Activated CD4-positive, alpha-beta T cell treated with anti-CD3 and anti-CD28 coated beads for 36 hours (primary cell): ENCODE results near the gene S100A7. TPM values are rescaled to one million over a fixed set of nuclear protein-coding genes. Genes with fewer than 3 reads are reported as not detected.

Experiments
- ATAC-seq: fragments of 200-7000 bp; cut with Tn5 transposase; one replicate; pipeline ENCODE4 v1.10.0; 2021; ENCODE audit warnings: mild to moderate bottlenecking, moderate library complexity
- CTCF ChIA-PET: fragments of 350-600 bp; sonication (Branson Sonifier 250); formaldehyde crosslinking; loops from one replicate; lab custom pipeline; 2021; ENCODE audit warnings: antibody characterized with exemption; lab: Charles Lee
- POLR2A ChIA-PET: fragments of 350-600 bp; sonication (Branson Sonifier 250); formaldehyde crosslinking; loops from one replicate; lab custom pipeline; 2021; ENCODE audit warnings: antibody characterized with exemption, inconsistent platforms; lab: Charles Lee
- DNase-seq: peaks from one replicate; pipeline ENCODE4 v3.0.0-alpha.2; 2020
- H3K27ac Mint-ChIP-seq: one replicate; pipeline ENCODE4 v1.8.0; 2021; ENCODE audit warnings: mixed read lengths
- H3K27me3 Mint-ChIP-seq: one replicate; pipeline ENCODE4 v1.8.0; 2021; ENCODE audit warnings: mixed read lengths
- H3K36me3 Mint-ChIP-seq: one replicate; pipeline ENCODE4 v1.8.0; 2021; ENCODE audit warnings: low read depth, mixed read lengths
- H3K4me1 Mint-ChIP-seq: one replicate; pipeline ENCODE4 v1.8.0; 2021; ENCODE audit warnings: mixed read lengths
- H3K4me3 Mint-ChIP-seq: one replicate; pipeline ENCODE4 v1.8.0; 2021; ENCODE audit warnings: mild to moderate bottlenecking, moderate library complexity, mixed read lengths
- H3K9me3 Mint-ChIP-seq: one replicate; pipeline ENCODE4 v1.8.0; 2021; ENCODE audit warnings: low read depth, mixed read lengths
- intact Hi-C, 2 experiments: fragments of 100-400 bp; cut with DNase I in 1 of 2; cut with micrococcal nuclease in 1 of 2; formaldehyde crosslinking; loops; one replicate each; pipeline versions ENCODE4 v1.14.2 to v1.15.1; 2022 to 2024; cut with DNase I, micrococcal nuclease
- total RNA-seq, 2 experiments: library from RNA; stranded (reverse); gene quantifications; one replicate each; pipeline ENCODE4 v1.2.3, GENCODE V29; 2021

S100A7 gene
- total RNA-seq, result not detected

- H3K4me3 Mint-ChIP-seq, result no peak within 1 kb of the TSS
- peaks cover under 1% of the 10 kb centered on the region for H3K4me1 Mint-ChIP-seq
- peaks cover 20% of the 10 kb centered on the region for H3K27me3 Mint-ChIP-seq
- H3K36me3 Mint-ChIP-seq, result no peaks in the 10 kb centered on the region
- CTCF ChIA-PET, result no interaction called here
- POLR2A ChIA-PET, result no interaction called here
- DNase-seq (no peak), ATAC-seq (no peak)
- intact Hi-C loops, result loop anchor here in 1 of 2 experiments (10.0 kb wide), 1 partner anchor 106 kb away; the partner anchor contains the start of gene S100A9
- no peaks in the 10 kb centered on the region for H3K9me3 Mint-ChIP-seq
- H3K27ac Mint-ChIP-seq, result no peak within 1 kb of the TSS
Measured at GRCh38 chr1:153460551-153460950, at the start of gene S100A7. Gene S100A7, minus strand, starts transcription at chr1:153460651. Its CDS starts 1,638 bp downstream, at chr1:153459013.

- H3K27ac Mint-ChIP-seq, result no peak overlapping the region
Measured at GRCh38 chr1:153509729-153510354, 49.4 kb upstream of the S100A7 start.

GRCh38 chr1:153509036-153509435 is 48.6 kb upstream of the S100A7 start:
- Mint-ChIP-seq H3K9me3 (no peaks in the 10 kb centered on the region), H3K27ac (no peak overlapping the region), H3K36me3 (no peaks in the 10 kb centered on the region), H3K27me3 (no peaks in the 10 kb centered on the region), H3K4me3 (no peak overlapping the region), H3K4me1 (peaks cover 10% of the 10 kb centered on the region)
- CTCF ChIA-PET, result interaction anchor here (0.6 to 5.3 kb wide), 14 partner anchors 10 to 171 kb away, joined by 3 to 57 read pairs (median 4); partner anchors contain the start of genes CHTOP, S100A14 and S100A3
- DNase-seq (no peak), ATAC-seq (no peak)
- POLR2A ChIA-PET, result no interaction called here
- intact Hi-C loops, result loop anchor here in 1 of 2 experiments (1.0 kb wide), 2 partner anchors 108 to 240 kb away; no protein-coding TSS in a partner anchor

More at GRCh38 chr1:153509729-153510354, 49.4 kb upstream of the S100A7 start:
- Mint-ChIP-seq H3K4me3 (no peak overlapping the region), H3K27me3 (no peaks in the 10 kb centered on the region), H3K9me3 (no peaks in the 10 kb centered on the region), H3K36me3 (no peaks in the 10 kb centered on the region), H3K4me1 (peaks cover 10% of the 10 kb centered on the region)
- ATAC-seq, result peak; percentile 75
- DNase-seq, result peak; percentile 87
- POLR2A ChIA-PET, result no interaction called here
- CTCF ChIA-PET, result interaction anchor here (0.6 to 5.3 kb wide), 38 partner anchors 9 to 477 kb away, joined by 3 to 57 read pairs (median 6); partner anchors contain the start of genes ILF2, S100A13, S100A14 and S100A16
- intact Hi-C loops, result loop anchor here (1.0 to 5.0 kb wide), 7 partner anchors 107 to 477 kb away; partner anchors contain the start of genes CHTOP (in 2 of the 2), ILF2 (in 2 of the 2) and NPR1 (in 1 of the 2)

GRCh38 chr1:153507926-153508583 is 47.6 kb upstream of the S100A7 start:
- intact Hi-C loops, result no loop called here
- H3K36me3 Mint-ChIP-seq, result no peaks in the 10 kb centered on the region
- H3K4me1 Mint-ChIP-seq, result peaks cover 10% of the 10 kb centered on the region
- no peaks in the 10 kb centered on the region for H3K27me3 Mint-ChIP-seq
- H3K4me3 Mint-ChIP-seq, result no peak overlapping the region
- ChIA-PET POLR2A (no interaction called here), CTCF (interaction anchor here (0.7 to 5.3 kb wide), 8 partner anchors 9 to 156 kb away, joined by 3 to 57 read pairs (median 3); partner anchors contain the start of genes CHTOP and S100A14)
- H3K27ac Mint-ChIP-seq, result no peak overlapping the region
- no peaks in the 10 kb centered on the region for H3K9me3 Mint-ChIP-seq
- ATAC-seq (no peak), DNase-seq (no peak)

- intact Hi-C loops, result no loop called here
- CTCF ChIA-PET, result interaction anchor here (0.6 to 5.3 kb wide), 5 partner anchors 11 to 110 kb away, joined by 3 to 57 read pairs (median 5); partner anchors contain the start of gene S100A14
- no peaks in the 10 kb centered on the region for H3K27me3 Mint-ChIP-seq
- peaks cover 10% of the 10 kb centered on the region for H3K4me1 Mint-ChIP-seq
- no peaks in the 10 kb centered on the region for H3K36me3 Mint-ChIP-seq
- POLR2A ChIA-PET, result no interaction called here
- DNase-seq (no peak), ATAC-seq (no peak)
- no peak overlapping the region for H3K27ac Mint-ChIP-seq
- no peaks in the 10 kb centered on the region for H3K9me3 Mint-ChIP-seq
- H3K4me3 Mint-ChIP-seq, result no peak overlapping the region
Measured at GRCh38 chr1:153506831-153507413, 46.5 kb upstream of the S100A7 start.

GRCh38 chr1:153506386-153506785 is 45.9 kb upstream of the S100A7 start:
- no peak overlapping the region for H3K4me3 Mint-ChIP-seq
- ChIA-PET POLR2A (no interaction called here), CTCF (interaction anchor here (0.7 to 1.8 kb wide), 2 partner anchors 12 kb away, joined by 5 read pairs; no protein-coding TSS in a partner anchor)
- DNase-seq (no peak), ATAC-seq (no peak)
- peaks cover 9% of the 10 kb centered on the region for H3K4me1 Mint-ChIP-seq
- no peak overlapping the region for H3K27ac Mint-ChIP-seq
- H3K36me3 Mint-ChIP-seq, result no peaks in the 10 kb centered on the region
- H3K9me3 Mint-ChIP-seq, result no peaks in the 10 kb centered on the region
- intact Hi-C loops, result no loop called here
- no peaks in the 10 kb centered on the region for H3K27me3 Mint-ChIP-seq

- DNase-seq (no peak), ATAC-seq (no peak)
- H3K27ac Mint-ChIP-seq, result no peak overlapping the region
- intact Hi-C loops, result no loop called here
- no peaks in the 10 kb centered on the region for H3K9me3 Mint-ChIP-seq
- no peaks in the 10 kb centered on the region for H3K36me3 Mint-ChIP-seq
- H3K4me3 Mint-ChIP-seq, result no peak overlapping the region
- no peaks in the 10 kb centered on the region for H3K27me3 Mint-ChIP-seq
- ChIA-PET CTCF (no interaction called here), POLR2A (no interaction called here)
- peaks cover under 1% of the 10 kb centered on the region for H3K4me1 Mint-ChIP-seq
Measured at GRCh38 chr1:153505576-153505975, 45.1 kb upstream of the S100A7 start.

GRCh38 chr1:153503766-153504165 is 43.3 kb upstream of the S100A7 start:
- Mint-ChIP-seq H3K36me3 (no peaks in the 10 kb centered on the region), H3K27ac (no peak overlapping the region), H3K4me1 (no peaks in the 10 kb centered on the region), H3K27me3 (peaks cover 8% of the 10 kb centered on the region), H3K4me3 (no peak overlapping the region), H3K9me3 (no peaks in the 10 kb centered on the region)
- ChIA-PET CTCF (interaction anchor here (0.8 to 1.2 kb wide), 2 partner anchors 9 to 38 kb away, joined by 4 to 5 read pairs; no protein-coding TSS in a partner anchor), POLR2A (no interaction called here)
- DNase-seq, result no peak
- no peak for ATAC-seq
- intact Hi-C loops, result no loop called here

GRCh38 chr1:153498746-153499145 is 38.3 kb upstream of the S100A7 start:
- no peaks in the 10 kb centered on the region for H3K36me3 Mint-ChIP-seq

GRCh38 chr1:153495536-153495935 is 35.1 kb upstream of the S100A7 start:
- Mint-ChIP-seq H3K27me3 (peaks cover 14% of the 10 kb centered on the region), H3K4me3 (no peak overlapping the region), H3K4me1 (no peaks in the 10 kb centered on the region), H3K36me3 (no peaks in the 10 kb centered on the region), H3K9me3 (no peaks in the 10 kb centered on the region), H3K27ac (no peak overlapping the region)
- ATAC-seq (no peak), DNase-seq (no peak)
- intact Hi-C loops, result loop anchor here (1.0 kb wide), 2 partner anchors 30 to 143 kb away; no protein-coding TSS in a partner anchor
- ChIA-PET CTCF (interaction anchor here (0.6 to 7.8 kb wide), 24 partner anchors 8 to 1386 kb away, joined by 3 to 160 read pairs (median 4); partner anchors contain the start of genes PGLYRP4 and S100A9), POLR2A (no interaction called here)

More at GRCh38 chr1:153498746-153499145, 38.3 kb upstream of the S100A7 start:
- CTCF ChIA-PET, result interaction anchor here (0.7 to 7.8 kb wide), 7 partner anchors 9 to 162 kb away, joined by 3 to 160 read pairs (median 4); partner anchors contain the start of genes PGLYRP4 and S100A9
- ATAC-seq (no peak), DNase-seq (no peak)
- no peaks in the 10 kb centered on the region for H3K9me3 Mint-ChIP-seq
- H3K27ac Mint-ChIP-seq, result no peak overlapping the region
- no peak overlapping the region for H3K4me3 Mint-ChIP-seq
- intact Hi-C loops, result no loop called here
- POLR2A ChIA-PET, result interaction anchor here (0.7 kb wide), 1 partner anchor 13 kb away, joined by 3 read pairs; no protein-coding TSS in a partner anchor
- no peaks in the 10 kb centered on the region for H3K4me1 Mint-ChIP-seq
- peaks cover 12% of the 10 kb centered on the region for H3K27me3 Mint-ChIP-seq
